K562 (cell line): ENCODE data around the gene GPR135. TPM values are rescaled to one million over a fixed set of nuclear protein-coding genes. Genes with fewer than 3 reads are reported as not detected.

Experiments used
- ATAC-seq: fragments of 200-7000 bp; cut with Tn5 transposase; 3 replicates; pipeline ENCODE4 v1.9.1; 2020; ENCODE audit warnings: moderate library complexity
- BruUV-seq: library from RNA; stranded (reverse); fragments of 400-500 nt; replicated peaks from 2 replicates; lab custom pipeline; 2021; lab: Mats Ljungman, UMichigan
- CTCF ChIA-PET: fragments of 300-600 bp; formaldehyde crosslinking; extraction: SDS; loops from one replicate; lab custom pipeline; 2021; ENCODE audit warnings: low intra/inter-chr PET ratio; lab: Yijun Ruan, JAX
- POLR2A ChIA-PET: fragments of 300-600, 350-650 bp; sonication (Branson Sonifier 250); formaldehyde crosslinking; extraction: SDS; loops from one replicate; lab custom pipeline; 2021; ENCODE audit warnings: antibody characterized with exemption, inconsistent platforms; lab: Yijun Ruan, JAX
- DNase-seq, 4 experiments: peaks; one replicate each; pipeline versions ENCODE4 v3.0.0 to v3.0.0-alpha.2; 2011 to 2018; ENCODE audit warnings: low spot score in 3 of 4, mixed read lengths in 3 of 4; ENCODE audit errors: extremely low read depth in 1 of 4
- FAIRE-seq: peaks from 2 replicates; lab custom pipeline; 2011; peaks lifted over from hg19 to GRCh38; lab: Jason Lieb, UNC
- H2AFZ ChIP-seq: 2 replicates; pipeline ENCODE4 v1.6.0; 2011; ENCODE audit warnings: low read depth, low read length, control low read depth, inconsistent platforms
- H3K27ac ChIP-seq: fragments of 200-600 bp; 3 replicates; pipeline ENCODE4 v1.8.0; 2011; ENCODE audit warnings: low read depth, mild to moderate bottlenecking, control low read depth, inconsistent platforms, low read length, moderate library complexity, mixed read lengths; ENCODE audit errors: extremely low read depth
- H3K27me3 ChIP-seq, 2 experiments: fragments of 300-600 bp in 1 of 2; 2 replicates in 1 of 2; 3 replicates in 1 of 2; pipeline versions ENCODE4 v1.6.0 to v1.8.0; 2011; ENCODE audit warnings: inconsistent platforms in 2 of 2, low read length in 2 of 2, mild to moderate bottlenecking in 1 of 2, mixed read lengths in 1 of 2, moderate library complexity in 1 of 2; ENCODE audit not compliant: control insufficient read depth in 2 of 2, insufficient read depth in 2 of 2
- H3K36me3 ChIP-seq: fragments of 300-600 bp; 3 replicates; pipeline ENCODE4 v1.8.0; 2011; ENCODE audit warnings: mild to moderate bottlenecking, low read length, inconsistent platforms; ENCODE audit not compliant: control insufficient read depth, insufficient read depth
- H3K4me1 ChIP-seq, 2 experiments: fragments of 200-600 bp in 1 of 2; replicated peaks in 1 of 2; 2 replicates in 1 of 2; 3 replicates in 1 of 2; pipeline versions ENCODE4 v1.5.1 to v1.8.0; 2011; ENCODE audit warnings: inconsistent platforms in 2 of 2, low read length in 2 of 2, mild to moderate bottlenecking in 1 of 2, mixed read lengths in 1 of 2, moderate library complexity in 1 of 2; ENCODE audit not compliant: control insufficient read depth in 2 of 2, insufficient read depth in 2 of 2
- H3K4me2 ChIP-seq: 2 replicates; pipeline ENCODE4 v1.6.1; 2011; ENCODE audit warnings: low read length, control low read depth, inconsistent platforms, mixed read lengths; ENCODE audit not compliant: insufficient read depth
- H3K4me3 ChIP-seq: fragments of 200-600 bp; sonication (generic), shearing (Covaris generic); 2 replicates; pipeline ENCODE4 v1.5.1; 2016; ENCODE audit warnings: control low read depth, inconsistent platforms
- H3K79me2 ChIP-seq: fragments of 200-600 bp; 3 replicates; pipeline ENCODE4 v1.8.0; 2011; ENCODE audit warnings: low read length, inconsistent platforms; ENCODE audit not compliant: control insufficient read depth, insufficient read depth
- H3K9ac ChIP-seq, 2 experiments: 2 replicates each; pipeline versions ENCODE4 v1.6.0 to v1.6.1; 2011; ENCODE audit warnings: low read depth in 2 of 2, low read length in 2 of 2, control low read depth in 1 of 2, inconsistent platforms in 1 of 2, mild to moderate bottlenecking in 1 of 2, mixed read lengths in 1 of 2; ENCODE audit not compliant: insufficient read depth in 1 of 2
- H3K9me1 ChIP-seq: one replicate; pipeline ENCODE4 v1.6.0; 2011; ENCODE audit warnings: inconsistent platforms, mild to moderate bottlenecking, low read length, moderate library complexity; ENCODE audit not compliant: control insufficient read depth, insufficient read depth
- H3K9me3 ChIP-seq: replicated peaks from 2 replicates; pipeline ENCODE4 v1.5.1; 2011; ENCODE audit warnings: low read depth, low read length, inconsistent platforms; ENCODE audit not compliant: control insufficient read depth, insufficient read depth
- H4K20me1 ChIP-seq: replicated peaks from 2 replicates; pipeline ENCODE4 v1.6.1; 2011; ENCODE audit warnings: low read length, inconsistent platforms, mixed read lengths; ENCODE audit not compliant: control insufficient read depth, insufficient read depth
- ELF4 ChIP-seq: fragments of 450-650 bp; formaldehyde crosslinking; IDR thresholded peaks from 2 replicates; pipeline ENCODE4 v1.4.0; 2022; ENCODE audit warnings: missing genetic modification characterization
- GATA2 ChIP-seq: sonication (generic); formaldehyde crosslinking; IDR thresholded peaks from 2 replicates; pipeline ENCODE4 v1.4.0; 2020; ENCODE audit warnings: mild to moderate bottlenecking, missing genetic modification reagents
- PCBP2 ChIP-seq: fragments of 200-400 bp; formaldehyde crosslinking; IDR thresholded peaks from 2 replicates; pipeline ENCODE4 v1.6.1; 2018; ENCODE audit warnings: low read length, low read depth, mild to moderate bottlenecking, moderate library complexity; ENCODE audit not compliant: poor library complexity, severe bottlenecking
- ZNF143 ChIP-seq: sonication (generic); formaldehyde crosslinking; IDR thresholded peaks from 2 replicates; pipeline ENCODE4 v1.9.0; 2022; ENCODE audit warnings: mild to moderate bottlenecking, missing genetic modification reagents
- WGBS: fragments of 100-300 bp; shearing (Covaris generic); methylation state at CpG from one replicate; pipeline ENCODE4 v1.1.6; 2016; ENCODE audit warnings: low coverage, mixed read lengths; ENCODE audit not compliant: insufficient coverage; ENCODE audit errors: missing lambda C conversion rate; 5-methylcytosine and 5-hydroxymethylcytosine counted together
- in situ Hi-C: fragments of 300-500 bp; cut with MboI; formaldehyde crosslinking; loops from 4 replicates; pipeline ENCODE4 v1.15.0; 2018; ENCODE audit warnings: inconsistent platforms, mixed read lengths
- intact Hi-C: fragments of 100-400 bp; cut with micrococcal nuclease; formaldehyde crosslinking; loops from 2 replicates; pipeline ENCODE4 v1.14.2; 2022
- polyA plus RNA-seq, 8 experiments: library from polyadenylated mRNA; depleted of rRNA in 4 of 8; stranded (reverse) in 5 of 8; unstranded in 3 of 8; fragments of >200 nt; fragmentation: Nextera tagmentation in 2 of 8; fragmentation: Illumina TruSeq in 1 of 8; extraction: Ambion mirVana in 2 of 8; extraction: Trizol in 1 of 8; gene quantifications; 2 replicates each; pipeline versions ENCODE4 v1.2.1 to v1.2.3, GENCODE V29; 2011 to 2014; ENCODE audit warnings: inconsistent platforms in 1 of 8, missing spikeins in 1 of 8
- total RNA-seq, 7 experiments: library from RNA; depleted of rRNA in 6 of 7; stranded (reverse); fragments of >200 nt in 6 of 7; fragmentation: Illumina TruSeq in 2 of 7; extraction: Trizol in 2 of 7; gene quantifications; 2 replicates each; pipeline versions ENCODE4 v1.2.1 to v1.2.3, GENCODE V29; 2011 to 2021; ENCODE audit warnings: low replicate concordance in 1 of 7
- TF ChIP-seq, protein P1 (sequence below), 2 experiments: fragments of 450-650 bp in 1 of 2; sonication (generic) in 1 of 2; formaldehyde crosslinking in 1 of 2; IDR thresholded peaks in 1 of 2; conservative IDR thresholded peaks in 1 of 2; 2 replicates each; pipeline versions ENCODE4 v1.6.1 to v1.8.1; 2016 to 2023; ENCODE audit warnings: mild to moderate bottlenecking in 2 of 2, moderate library complexity in 2 of 2, inconsistent platforms in 1 of 2, missing genetic modification reagents in 1 of 2

Gene GPR135
- total and polyA plus RNA-seq, 9 of the 15 experiments (the other 6 are each of a cell fraction or from before 2014, with no cell fraction given): 0.06 to 1.6 (median 1.0) TPM

DNA sequence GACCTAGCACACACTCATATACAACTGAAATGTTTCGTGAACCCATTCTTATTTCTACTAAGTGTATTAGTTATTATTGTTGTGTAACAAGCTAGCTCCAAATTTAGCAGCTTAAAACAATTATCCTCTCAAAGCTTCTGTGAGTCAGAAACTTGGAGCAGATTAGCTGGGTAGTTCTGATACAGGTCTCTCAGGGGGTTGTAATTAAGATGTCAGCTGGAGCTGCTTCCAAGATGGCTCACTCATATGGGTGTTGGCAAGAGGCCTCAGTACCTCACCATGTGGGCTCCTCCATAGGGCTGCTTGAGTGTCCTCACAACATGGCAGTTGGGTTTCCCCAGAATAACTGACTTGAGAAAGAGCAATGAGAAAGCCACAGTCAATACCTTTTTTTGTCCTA, 9.8 kb downstream of the GPR135 start:
- Histone ChIP-seq H3K4me2 (no peak overlapping the region), H2AFZ (no peak overlapping the region), H3K9me1 (no peaks in the 10 kb centered on the region), H3K27ac (no peak overlapping the region), H3K9me3 (no peaks in the 10 kb centered on the region), H3K36me3 (peaks cover 9% of the 10 kb centered on the region; the same call in 2 of the 3 replicates), H3K79me2 (no peaks in the 10 kb centered on the region), H3K4me3 (no peak overlapping the region), H4K20me1 (no peaks in the 10 kb centered on the region), H3K4me1 (no peaks in the 10 kb centered on the region), H3K27me3 (no peaks in the 10 kb centered on the region), H3K9ac (no peak overlapping the region)
- FAIRE-seq (no peak), ATAC-seq (no peak), DNase-seq (no peak)
- CTCF ChIA-PET: no interaction called here
- in situ Hi-C loops: no loop called here
- intact Hi-C loops: no loop called here
- POLR2A ChIA-PET: no interaction called here
- no TSS peak for BruUV-seq
- no CpG with 5 or more reads among the region's 1 CpG for WGBS
- no peak for TF ChIP-seq ELF4 (CRISPR knock-in tag)
- TF ChIP-seq GATA2 (CRISPR knock-in tag): no peak
- no peak for TF ChIP-seq PCBP2
- TF ChIP-seq, protein P1, sequence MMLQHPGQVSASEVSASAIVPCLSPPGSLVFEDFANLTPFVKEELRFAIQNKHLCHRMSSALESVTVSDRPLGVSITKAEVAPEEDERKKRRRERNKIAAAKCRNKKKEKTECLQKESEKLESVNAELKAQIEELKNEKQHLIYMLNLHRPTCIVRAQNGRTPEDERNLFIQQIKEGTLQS (IDR thresholded peaks at IDR 0.05): no peak
- TF ChIP-seq, protein P1 (CRISPR knock-in tag; conservative IDR thresholded peaks at IDR 0.05): no peak
- TF ChIP-seq ZNF143: no peak
